NCI-H146 (cell line): Measurements from ENCODE around the gene DCAF8L1.
"Not testable (repeated sequence)": the region's sequence is repeated elsewhere in the genome, so short reads cannot be mapped to it uniquely, and the experiment has no call there.

Experiments used
- DNase-seq: peaks from one replicate; lab custom pipeline; 2025; lab: John Stamatoyannopoulos, UW

DCAF8L1 gene

DNA sequence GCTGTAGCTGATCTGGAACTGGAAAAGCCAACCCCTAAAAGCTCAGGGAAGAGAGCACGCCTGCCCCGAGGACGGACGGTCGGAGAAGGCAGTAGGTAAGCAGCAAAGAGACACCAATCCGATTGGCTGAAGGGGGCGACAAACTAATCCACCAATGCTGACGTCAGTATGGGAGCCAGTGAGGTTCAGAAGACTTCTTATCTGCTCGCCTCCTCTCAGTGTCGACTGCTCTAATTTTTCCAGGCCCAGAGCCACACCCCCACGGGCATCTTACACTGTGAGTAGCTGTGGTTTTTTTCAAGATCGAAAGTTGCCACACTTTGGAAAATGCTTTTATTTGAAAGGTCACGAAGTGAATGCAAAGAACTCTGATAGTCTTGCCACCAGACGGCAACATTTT, at the start of gene DCAF8L1:
Gene DCAF8L1, minus strand, starts transcription at position 101 of the 400 bp plus-strand sequence. CDS start 115 bp downstream, outside the sequence.
- no peak for DNase-seq

- DNase-seq, result no peak
Observed at GRCh38 chrX:28022371-28022770, 41.1 kb upstream of the DCAF8L1 start.

DNA sequence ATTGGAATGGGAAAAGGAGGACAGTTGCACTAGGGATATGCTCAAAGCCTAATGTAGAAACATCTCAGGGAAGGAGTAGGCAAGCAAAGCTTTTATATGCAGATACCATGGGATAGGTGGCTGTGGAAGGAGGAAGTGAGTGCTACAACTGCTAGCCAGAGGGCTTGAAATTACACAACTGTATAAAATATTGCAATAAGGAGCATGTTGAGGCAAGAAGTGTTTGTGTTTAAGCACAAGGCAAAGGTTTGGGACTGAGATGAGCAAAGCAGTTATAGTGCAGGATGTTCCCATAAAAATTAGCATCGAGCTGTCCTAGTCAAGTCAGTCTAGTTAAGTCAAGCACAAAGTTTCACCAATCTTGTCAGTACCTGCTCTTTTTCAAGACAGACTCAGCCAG, 35.6 kb upstream of the DCAF8L1 start:
- no peak for DNase-seq

DNA sequence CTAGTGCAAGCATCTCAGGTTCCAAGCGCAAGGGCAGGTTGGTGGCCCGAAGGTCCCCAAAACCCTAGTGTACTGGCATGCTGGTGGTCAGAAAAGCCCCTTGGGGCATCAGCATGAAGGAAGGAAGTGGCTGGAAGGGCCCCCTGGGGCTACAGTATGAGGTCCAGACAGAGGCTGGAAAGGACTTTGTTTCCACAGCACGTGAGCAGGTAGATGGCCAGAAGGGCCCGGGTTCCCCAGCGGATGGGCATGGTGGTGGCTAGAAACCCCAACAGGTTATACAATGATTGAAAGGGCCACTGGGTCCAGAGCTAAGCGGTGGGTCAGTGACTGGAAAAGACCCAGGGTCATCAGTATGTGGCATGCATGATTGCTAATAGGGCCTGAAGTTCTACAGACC, 34.7 kb upstream of the DCAF8L1 start:
- no peak for DNase-seq

DNA sequence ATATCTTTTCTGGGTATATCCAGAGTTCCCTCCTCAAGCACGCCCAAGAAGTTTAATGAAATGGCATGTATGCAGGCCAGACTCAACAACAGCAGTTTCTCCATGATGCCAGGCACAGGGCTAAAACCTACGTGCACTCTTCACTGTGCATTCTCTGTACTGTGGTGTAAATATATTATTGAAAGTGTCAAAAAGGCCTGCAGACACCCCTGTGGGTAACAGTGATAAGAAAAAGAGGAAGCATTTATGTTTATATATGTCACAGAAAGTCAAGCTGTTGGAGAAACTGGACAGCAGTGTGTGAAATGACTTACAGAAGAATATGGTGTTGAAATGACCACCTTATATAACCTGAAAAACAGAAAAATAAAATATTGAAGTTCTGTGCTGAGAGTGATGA, 29.6 kb upstream of the DCAF8L1 start:
- DNase-seq, result no peak

GRCh38 chrX:27998666-27999065, 17.4 kb upstream of the DCAF8L1 start:
- no peak for DNase-seq

DNA sequence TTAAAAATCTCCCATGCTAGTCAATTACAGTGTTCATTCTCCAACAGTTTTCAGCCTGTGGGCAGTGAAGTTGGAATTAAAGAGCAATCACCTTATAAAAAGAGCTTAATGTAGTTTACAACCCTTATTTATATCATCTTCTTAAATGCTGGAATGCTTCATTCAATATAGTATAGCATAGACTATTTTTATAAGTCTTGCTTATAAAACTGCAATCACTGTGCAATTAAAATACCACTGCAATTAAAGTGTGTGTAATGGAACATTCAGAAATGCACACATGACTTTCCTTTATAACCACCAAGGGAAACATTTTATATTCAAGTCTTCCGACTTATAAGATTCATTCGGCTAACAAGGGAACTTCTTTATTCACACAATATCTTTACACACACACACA, 16.4 kb upstream of the DCAF8L1 start:
- DNase-seq, result no peak

- no peak for DNase-seq
Observed at GRCh38 chrX:27996132-27996531, 14.9 kb upstream of the DCAF8L1 start.

DNA sequence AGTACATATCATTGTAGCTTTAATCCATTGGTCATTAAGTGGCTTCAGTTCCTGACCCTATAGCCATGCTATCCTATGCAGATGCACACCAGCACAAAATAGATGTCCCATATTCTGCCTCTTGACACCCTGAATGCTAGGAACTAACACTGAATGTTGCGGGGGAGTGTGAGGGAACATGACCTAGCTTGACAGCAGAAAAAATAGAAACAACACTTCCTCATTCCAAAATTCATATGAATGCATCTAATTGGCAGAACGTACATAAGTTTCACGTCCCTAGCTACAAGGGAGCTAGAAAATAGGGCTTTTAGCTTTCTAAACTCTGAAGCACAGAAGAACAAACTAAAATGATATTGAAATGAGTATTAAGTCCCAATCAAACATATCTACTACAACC, 14.4 kb upstream of the DCAF8L1 start:
- no peak for DNase-seq

GRCh38 chrX:27987862-27988646, 6.8 kb upstream of the DCAF8L1 start:
- DNase-seq, result no peak

DNA sequence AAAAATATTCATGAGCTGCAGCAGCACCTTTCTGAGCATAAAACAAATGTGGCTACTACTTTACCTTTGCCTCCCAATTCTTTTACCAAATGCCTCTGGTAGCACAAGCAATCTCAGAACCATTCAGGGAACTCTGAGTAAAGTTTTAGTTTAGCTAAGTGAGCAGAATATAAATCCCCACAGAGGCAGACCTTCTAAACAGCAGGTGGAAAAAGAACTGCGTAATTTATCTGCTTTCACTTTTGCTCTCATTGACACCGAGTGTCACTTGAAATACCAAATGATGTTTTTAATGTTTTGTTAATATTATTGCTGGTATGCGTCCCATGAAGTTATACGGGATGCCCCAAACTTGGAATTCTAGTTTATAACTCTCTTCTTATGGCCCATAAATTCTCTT, 4.3 kb downstream of the DCAF8L1 start:
- DNase-seq, result not testable (repeated sequence)

GRCh38 chrX:27976284-27976683, 5.0 kb downstream of the DCAF8L1 start:
- no peak for DNase-seq

DNA sequence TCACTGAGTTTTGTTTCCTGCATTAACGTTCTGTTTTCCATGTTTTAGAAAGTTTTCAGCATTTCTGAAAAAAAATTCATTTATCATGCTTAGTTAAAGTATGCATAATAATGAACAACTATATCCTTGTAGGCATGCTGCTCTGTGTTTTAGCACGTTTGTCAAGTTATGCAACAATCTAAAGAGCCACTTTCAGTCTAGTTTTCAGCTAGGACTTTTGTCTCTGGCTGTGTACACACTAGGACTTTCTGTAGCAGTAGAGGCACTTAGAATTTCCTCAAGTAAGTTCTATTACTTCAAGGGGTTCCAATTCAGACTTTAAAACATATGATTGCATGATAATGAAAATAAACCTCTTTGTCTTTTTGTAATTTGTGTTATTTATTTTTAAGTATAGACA, 12.4 kb downstream of the DCAF8L1 start:
- no peak for DNase-seq

GRCh38 chrX:27968352-27968751, 12.9 kb downstream of the DCAF8L1 start:
- DNase-seq, result no peak

- no peak for DNase-seq
Observed at GRCh38 chrX:27966955-27967354, 14.3 kb downstream of the DCAF8L1 start.

GRCh38 chrX:27966492-27966891, 14.8 kb downstream of the DCAF8L1 start:
- no peak for DNase-seq

GRCh38 chrX:27965348-27965747, 15.9 kb downstream of the DCAF8L1 start:
- DNase-seq, result not testable (repeated sequence)

DNA sequence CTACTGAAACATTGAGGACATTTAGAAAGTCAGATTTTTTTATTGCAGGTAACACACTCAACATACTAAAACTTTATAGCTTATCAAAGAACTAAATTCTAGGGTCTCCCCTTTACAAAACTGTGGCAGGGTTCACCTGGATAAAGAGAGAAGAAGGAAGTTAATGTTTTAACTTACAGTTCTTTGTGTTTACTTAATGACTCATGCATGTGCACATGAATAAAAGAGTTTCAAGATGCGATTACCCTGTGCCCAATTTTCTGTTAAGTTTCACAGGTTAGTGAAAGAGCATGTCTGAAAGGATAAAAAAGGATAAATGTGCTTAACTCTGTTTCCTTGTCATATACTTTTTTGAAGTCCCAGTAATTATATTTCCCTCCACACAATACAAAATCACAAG, 16.8 kb downstream of the DCAF8L1 start:
- no peak for DNase-seq

DNA sequence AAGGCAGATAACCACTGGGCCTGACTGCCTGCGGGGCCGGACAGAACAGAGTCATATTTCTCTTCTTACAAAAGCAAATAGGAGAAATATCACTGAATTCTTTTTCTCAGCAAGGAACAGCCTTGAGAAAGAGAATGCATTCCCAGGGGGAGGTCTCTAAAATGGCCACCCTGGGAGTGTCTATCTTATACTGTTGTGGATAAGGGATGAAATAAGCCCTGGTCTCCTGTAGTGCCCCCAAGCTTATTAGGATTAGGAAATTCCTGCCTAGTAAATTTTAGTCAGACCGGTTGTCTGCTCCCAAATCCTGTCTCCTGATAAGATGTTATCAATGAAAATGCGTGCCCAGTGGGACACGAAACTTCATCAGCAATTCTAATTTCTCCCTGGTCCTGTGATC, 20.8 kb downstream of the DCAF8L1 start:
- DNase-seq, result not testable (repeated sequence)

GRCh38 chrX:27953171-27953570, 28.1 kb downstream of the DCAF8L1 start:
- DNase-seq, result no peak

DNA sequence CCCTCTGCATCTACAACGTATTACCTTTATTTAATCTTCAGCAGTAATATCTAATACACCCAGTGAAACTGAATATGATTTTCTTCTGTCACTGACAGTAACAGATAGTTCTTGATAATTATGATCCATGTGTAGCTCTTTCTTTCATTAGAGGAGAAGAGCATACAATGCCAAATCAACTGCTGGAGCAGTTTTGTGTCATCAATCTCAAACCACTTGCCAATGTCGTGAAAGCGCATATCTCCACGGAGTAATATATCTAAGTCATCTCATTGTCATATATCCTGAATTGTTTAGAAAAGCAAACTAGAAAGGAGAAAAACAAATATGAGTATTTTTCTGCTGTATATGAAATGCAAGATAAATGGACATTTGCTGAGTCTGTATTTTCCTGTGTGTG, 47.9 kb downstream of the DCAF8L1 start:
- DNase-seq, result no peak
